CD4-positive, alpha-beta T cell treated with Interleukin-21 for 1 hour (primary cell): Measurements from ENCODE around the gene BPIFB6.

ENCODE experiments used
- DNase-seq: peaks from one replicate; pipeline ENCODE4 v3.0.0-alpha.2; 2020

The BPIFB6 gene

GRCh38 chr20:33031531-33031930, at the start of gene BPIFB6:
TSS of gene BPIFB6 (plus strand) at chr20:33031648. CDS start at chr20:33031648, 0 bp downstream.
- no peak for DNase-seq

- no peak for DNase-seq
Observed at GRCh38 chr20:32982617-32983458, 48.6 kb upstream of the BPIFB6 start.

- DNase-seq, result no peak
Observed at GRCh38 chr20:32983459-32984112, 47.9 kb upstream of the BPIFB6 start.

GRCh38 chr20:32984196-32984595, 47.3 kb upstream of the BPIFB6 start:
- DNase-seq, result no peak

- DNase-seq, result no peak
Observed at GRCh38 chr20:32984631-32985354, 46.7 kb upstream of the BPIFB6 start.

- no peak for DNase-seq
Observed at GRCh38 chr20:32985596-32985995, 45.9 kb upstream of the BPIFB6 start.

GRCh38 chr20:32986331-32986966, 45.0 kb upstream of the BPIFB6 start:
- no peak for DNase-seq

GRCh38 chr20:32987044-32987825, 44.2 kb upstream of the BPIFB6 start:
- no peak for DNase-seq

GRCh38 chr20:32988008-32988407, 43.4 kb upstream of the BPIFB6 start:
- DNase-seq, result no peak

- DNase-seq, result no peak
Observed at GRCh38 chr20:32989507-32990283, 41.8 kb upstream of the BPIFB6 start.

GRCh38 chr20:32990426-32990825, 41.0 kb upstream of the BPIFB6 start:
- no peak for DNase-seq

GRCh38 chr20:32991383-32991782, 40.1 kb upstream of the BPIFB6 start:
- no peak for DNase-seq

- DNase-seq, result no peak
Observed at GRCh38 chr20:32991792-32992641, 39.4 kb upstream of the BPIFB6 start.

GRCh38 chr20:32993496-32994050, 37.9 kb upstream of the BPIFB6 start:
- DNase-seq, result no peak

GRCh38 chr20:32995802-32996201, 35.6 kb upstream of the BPIFB6 start:
- no peak for DNase-seq

GRCh38 chr20:32997431-32997830, 34.0 kb upstream of the BPIFB6 start:
- no peak for DNase-seq

GRCh38 chr20:32999603-33000250, 31.7 kb upstream of the BPIFB6 start:
- no peak for DNase-seq

GRCh38 chr20:33000802-33001466, 30.5 kb upstream of the BPIFB6 start:
- DNase-seq, result no peak
